Caco-2 (cell line): ENCODE data around the gene KREMEN1. TPM values are rescaled to one million over a fixed set of nuclear protein-coding genes. Genes with fewer than 3 reads are reported as not detected.
A peak's percentile ranks its signal among the peaks of the same experiment; 100 is the strongest.

Experiments used
- BruUV-seq: library from RNA; stranded (reverse); fragments of 400-500 nt; replicated peaks from 2 replicates; lab custom pipeline; 2021; lab: Mats Ljungman, UMichigan
- CTCF ChIA-PET: fragments of 300-600 bp; sonication (Branson Sonifier 250); formaldehyde crosslinking; loops from one replicate; lab custom pipeline; 2022; ENCODE audit warnings: antibody characterized with exemption; lab: Charles Lee
- POLR2A ChIA-PET: fragments of 300-600 bp; sonication (Branson Sonifier 250); formaldehyde crosslinking; loops from one replicate; lab custom pipeline; 2022; ENCODE audit warnings: antibody characterized with exemption; lab: Charles Lee
- DNase-seq, 2 experiments: peaks; one replicate each; pipeline versions ENCODE4 v3.0.0 to v3.0.0-alpha.2; 2020 to 2022
- H3K27me3 ChIP-seq: replicated peaks from 2 replicates; pipeline ENCODE4 v1.6.0; 2011; ENCODE audit warnings: low read length; ENCODE audit not compliant: control insufficient read depth, insufficient read depth
- H3K36me3 ChIP-seq: 2 replicates; pipeline ENCODE4 v1.5.1; 2011; ENCODE audit warnings: low read length; ENCODE audit not compliant: control insufficient read depth, insufficient read depth
- H3K4me1 ChIP-seq: fragments of 250-450 bp; sonication (Bioruptor Pico); 2 replicates; pipeline ENCODE4 v1.5.1; 2020; ENCODE audit warnings: mild to moderate bottlenecking
- H3K4me3 ChIP-seq: 2 replicates; pipeline ENCODE4 v1.5.1; 2011; ENCODE audit warnings: low read depth, mild to moderate bottlenecking, control low read depth, low read length
- H3K9me3 ChIP-seq: fragments of 250-450 bp; sonication (Bioruptor Pico); 2 replicates; pipeline ENCODE4 v1.5.1; 2020; ENCODE audit warnings: mild to moderate bottlenecking, moderate library complexity
- H3K27ac Mint-ChIP-seq: one replicate; pipeline ENCODE4 v1.8.0; 2022; ENCODE audit warnings: mixed read lengths; ENCODE audit not compliant: unreplicated experiment
- H3K27me3 Mint-ChIP-seq: one replicate; pipeline ENCODE4 v1.8.0; 2022; ENCODE audit warnings: mixed read lengths; ENCODE audit not compliant: insufficient read depth, unreplicated experiment
- H3K36me3 Mint-ChIP-seq: one replicate; pipeline ENCODE4 v1.8.0; 2022; ENCODE audit warnings: mild to moderate bottlenecking, mixed read lengths; ENCODE audit not compliant: insufficient read depth, unreplicated experiment
- H3K4me1 Mint-ChIP-seq: one replicate; pipeline ENCODE4 v1.8.0; 2022; ENCODE audit warnings: low read depth, mixed read lengths; ENCODE audit not compliant: unreplicated experiment
- H3K4me3 Mint-ChIP-seq: one replicate; pipeline ENCODE4 v1.8.0; 2022; ENCODE audit warnings: mild to moderate bottlenecking, moderate library complexity, mixed read lengths; ENCODE audit not compliant: unreplicated experiment
- H3K9me3 Mint-ChIP-seq: one replicate; pipeline ENCODE4 v1.8.0; 2022; ENCODE audit warnings: mixed read lengths; ENCODE audit not compliant: unreplicated experiment
- CTCF ChIP-seq, 2 experiments: fragments of 200-600 bp in 1 of 2; IDR thresholded peaks; 1 replicate in 1 of 2; 2 replicates in 1 of 2; pipeline versions ENCODE4 v1.5.1 to v1.8.0; 2011 to 2022; ENCODE audit warnings: antibody characterized with exemption in 1 of 2, control low read depth in 1 of 2, inconsistent platforms in 1 of 2, low read depth in 1 of 2, low read length in 1 of 2, mild to moderate bottlenecking in 1 of 2, moderate library complexity in 1 of 2; ENCODE audit not compliant: insufficient read depth in 1 of 2, severe bottlenecking in 1 of 2, unreplicated experiment in 1 of 2
- intact Hi-C: fragments of 100-400 bp; cut with micrococcal nuclease; formaldehyde crosslinking; loops from one replicate; pipeline ENCODE4 v1.10.0; 2022; ENCODE audit not compliant: unreplicated experiment
- total RNA-seq: library from RNA; stranded (reverse); gene quantifications from 2 replicates; pipeline ENCODE4 v1.2.3, GENCODE V29; 2022

Gene KREMEN1
- total RNA-seq, 1 experiment from 2014 or later = 29.7 TPM

- CTCF ChIA-PET = no interaction called here
- H3K9me3 ChIP-seq = no peaks in the 10 kb centered on the region
- DNase-seq = no peak
- no peaks in the 10 kb centered on the region for H3K4me1 ChIP-seq
- peaks cover 4% of the 10 kb centered on the region for H3K36me3 ChIP-seq
- no peaks in the 10 kb centered on the region for H3K27me3 ChIP-seq
- TF ChIP-seq CTCF (IDR thresholded peaks at IDR 0.05; ENCODE audit: insufficient read depth in 1 of 2, low read depth in 1 of 2, low read length in 1 of 2, severe bottlenecking in 1 of 2, unreplicated experiment in 1 of 2) = no peak
- Mint-ChIP-seq H3K4me1 (peaks cover 8% of the 10 kb centered on the region), H3K4me3 (no peak overlapping the region), H3K9me3 (no peaks in the 10 kb centered on the region), H3K27me3 (no peaks in the 10 kb centered on the region), H3K36me3 (peaks cover 89% of the 10 kb centered on the region), H3K27ac (no peak overlapping the region)
- no TSS peak for BruUV-seq
- intact Hi-C loops = no loop called here
- POLR2A ChIA-PET = no interaction called here
- no peak overlapping the region for H3K4me3 ChIP-seq
These were observed 23.1 kb upstream of the KREMEN1 start for GRCh38 chr22:29049655-29050263.

GRCh38 chr22:29050457-29050856, 22.4 kb upstream of the KREMEN1 start:
- DNase-seq = no peak
- H3K27ac Mint-ChIP-seq = no peak overlapping the region
- intact Hi-C loops = no loop called here
- H3K4me3 Mint-ChIP-seq = no peak overlapping the region
- CTCF ChIA-PET = no interaction called here
- peaks cover 4% of the 10 kb centered on the region for H3K36me3 ChIP-seq
- H3K9me3 Mint-ChIP-seq = no peaks in the 10 kb centered on the region
- peaks cover 8% of the 10 kb centered on the region for H3K4me1 Mint-ChIP-seq
- no peaks in the 10 kb centered on the region for H3K27me3 ChIP-seq
- H3K4me1 ChIP-seq = no peaks in the 10 kb centered on the region
- H3K27me3 Mint-ChIP-seq = no peaks in the 10 kb centered on the region
- peaks cover 90% of the 10 kb centered on the region for H3K36me3 Mint-ChIP-seq
- POLR2A ChIA-PET = no interaction called here
- no peaks in the 10 kb centered on the region for H3K9me3 ChIP-seq
- no peak overlapping the region for H3K4me3 ChIP-seq
- no peak for TF ChIP-seq CTCF (IDR thresholded peaks at IDR 0.05; ENCODE audit: insufficient read depth in 1 of 2, low read depth in 1 of 2, low read length in 1 of 2, severe bottlenecking in 1 of 2, unreplicated experiment in 1 of 2)
- no TSS peak for BruUV-seq

- BruUV-seq = no TSS peak
- Histone ChIP-seq H3K4me3 (no peak overlapping the region), H3K9me3 (no peaks in the 10 kb centered on the region), H3K4me1 (no peaks in the 10 kb centered on the region), H3K27me3 (no peaks in the 10 kb centered on the region), H3K36me3 (peaks cover 1% of the 10 kb centered on the region)
- Mint-ChIP-seq H3K36me3 (peaks cover 77% of the 10 kb centered on the region), H3K4me3 (no peak overlapping the region), H3K9me3 (no peaks in the 10 kb centered on the region), H3K27me3 (no peaks in the 10 kb centered on the region), H3K27ac (peak overlapping the region; percentile 73), H3K4me1 (peaks cover 9% of the 10 kb centered on the region)
- CTCF ChIA-PET = interaction anchor here (0.6 to 1.3 kb wide), 2 partner anchors 101 to 328 kb away, joined by 3 to 4 read pairs; no protein-coding TSS in a partner anchor
- TF ChIP-seq CTCF (IDR thresholded peaks at IDR 0.05; ENCODE audit: insufficient read depth in 1 of 2, low read depth in 1 of 2, low read length in 1 of 2, severe bottlenecking in 1 of 2, unreplicated experiment in 1 of 2) = no peak
- no peak for DNase-seq
- POLR2A ChIA-PET = no interaction called here
- intact Hi-C loops = no loop called here
These were observed 19.7 kb upstream of the KREMEN1 start for GRCh38 chr22:29053048-29053702.
